Fibroblast of lung (primary cell): ENCODE results near the gene ZNF569.
"Not testable (repeated sequence)": the region's sequence is repeated elsewhere in the genome, so short reads cannot be mapped to it uniquely, and the experiment has no call there.

ENCODE experiments used
- EZH2 ChIP-seq: IDR thresholded peaks from 2 replicates; pipeline ENCODE4 v1.5.1; 2012; ENCODE audit warnings: low read length, control low read depth, mild to moderate bottlenecking; ENCODE audit errors: missing control alignments
- TF ChIP-seq, protein P1 (sequence below), 2 donors: IDR thresholded peaks in 1 of 2; conservative IDR thresholded peaks in 1 of 2; 1 replicate in 1 of 2; 2 replicates in 1 of 2; pipeline ENCODE4 v1.5.1; 2011 to 2012; ENCODE audit warnings: low read length in 2 of 2, control low read depth in 1 of 2, inconsistent platforms in 1 of 2, low read depth in 1 of 2, mild to moderate bottlenecking in 1 of 2

DNA sequence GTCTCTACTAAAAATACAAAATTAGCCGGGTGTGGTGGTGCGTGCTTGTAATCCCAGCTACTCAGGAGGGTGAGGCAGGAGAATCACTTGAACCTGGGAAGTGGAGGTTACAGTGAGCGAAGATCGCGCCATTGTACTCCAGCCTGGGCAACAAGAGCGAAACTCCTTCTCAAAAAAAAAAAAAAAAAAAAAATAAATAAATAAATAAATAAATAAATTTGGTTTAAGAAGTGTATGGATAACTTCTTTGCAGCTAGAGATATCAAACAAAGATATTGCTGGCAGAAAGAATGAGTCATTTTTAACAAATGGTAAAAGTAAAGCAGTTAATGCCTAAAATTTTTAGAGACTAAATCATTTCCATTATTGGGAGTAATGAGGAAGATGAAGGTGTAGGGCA is 75.8 kb downstream of the ZNF569 start:
- TF ChIP-seq EZH2 = not testable (repeated sequence)
- TF ChIP-seq, protein P1, sequence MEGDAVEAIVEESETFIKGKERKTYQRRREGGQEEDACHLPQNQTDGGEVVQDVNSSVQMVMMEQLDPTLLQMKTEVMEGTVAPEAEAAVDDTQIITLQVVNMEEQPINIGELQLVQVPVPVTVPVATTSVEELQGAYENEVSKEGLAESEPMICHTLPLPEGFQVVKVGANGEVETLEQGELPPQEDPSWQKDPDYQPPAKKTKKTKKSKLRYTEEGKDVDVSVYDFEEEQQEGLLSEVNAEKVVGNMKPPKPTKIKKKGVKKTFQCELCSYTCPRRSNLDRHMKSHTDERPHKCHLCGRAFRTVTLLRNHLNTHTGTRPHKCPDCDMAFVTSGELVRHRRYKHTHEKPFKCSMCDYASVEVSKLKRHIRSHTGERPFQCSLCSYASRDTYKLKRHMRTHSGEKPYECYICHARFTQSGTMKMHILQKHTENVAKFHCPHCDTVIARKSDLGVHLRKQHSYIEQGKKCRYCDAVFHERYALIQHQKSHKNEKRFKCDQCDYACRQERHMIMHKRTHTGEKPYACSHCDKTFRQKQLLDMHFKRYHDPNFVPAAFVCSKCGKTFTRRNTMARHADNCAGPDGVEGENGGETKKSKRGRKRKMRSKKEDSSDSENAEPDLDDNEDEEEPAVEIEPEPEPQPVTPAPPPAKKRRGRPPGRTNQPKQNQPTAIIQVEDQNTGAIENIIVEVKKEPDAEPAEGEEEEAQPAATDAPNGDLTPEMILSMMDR (conservative IDR thresholded peaks at IDR 0.05 in 1 of 2, IDR thresholded peaks at IDR 0.05 in 1 of 2; ENCODE audit: low read depth in 1 of 2, low read length in 2 of 2) = not testable (repeated sequence)
